HS-27A (cell line): ENCODE data around the gene ELOVL3.

Source experiments
- DNase-seq: peaks from one replicate; pipeline ENCODE4 v3.0.0-alpha.2; 2012; ENCODE audit warnings: low read depth, missing footprints

ELOVL3 gene

DNA sequence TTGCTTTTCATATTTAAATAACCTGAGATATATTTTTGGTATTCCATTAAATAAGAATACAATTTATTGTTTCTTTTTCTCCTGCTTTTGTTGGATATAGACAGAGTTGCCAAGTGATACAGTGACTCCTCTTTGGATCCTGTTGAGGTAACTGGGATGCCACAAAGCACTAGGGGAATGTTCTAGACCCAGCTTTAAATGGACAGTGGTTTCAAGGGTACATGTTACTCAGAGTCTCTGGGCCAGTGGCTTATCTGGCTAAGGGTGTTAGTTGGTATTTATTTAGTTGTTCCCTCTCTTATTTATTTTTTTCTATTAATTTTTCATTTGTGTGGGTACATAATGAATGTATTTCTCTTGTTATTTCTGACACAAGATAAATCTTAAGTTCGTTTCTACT is 28.3 kb downstream of the ELOVL3 start:
- DNase-seq = no peak

DNA sequence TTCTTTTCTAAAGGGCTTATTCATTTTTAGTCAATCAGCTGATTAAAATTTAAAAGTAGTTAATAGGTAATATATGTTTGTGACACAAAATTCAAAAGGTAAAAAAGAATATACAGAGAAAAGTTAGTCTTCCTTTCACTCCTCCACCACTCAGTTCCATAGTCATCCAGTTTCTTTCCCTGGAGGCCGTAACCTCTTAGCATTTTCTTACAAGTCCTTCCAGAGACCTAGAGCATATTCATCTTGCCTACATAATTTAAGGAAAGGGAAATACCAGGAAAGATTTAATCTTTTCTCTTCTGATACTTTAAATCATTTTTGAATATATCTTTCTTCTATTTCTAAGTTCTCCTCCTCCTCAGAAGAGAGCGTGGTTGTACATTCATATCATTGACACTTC is 29.3 kb downstream of the ELOVL3 start:
- no peak for DNase-seq

DNA sequence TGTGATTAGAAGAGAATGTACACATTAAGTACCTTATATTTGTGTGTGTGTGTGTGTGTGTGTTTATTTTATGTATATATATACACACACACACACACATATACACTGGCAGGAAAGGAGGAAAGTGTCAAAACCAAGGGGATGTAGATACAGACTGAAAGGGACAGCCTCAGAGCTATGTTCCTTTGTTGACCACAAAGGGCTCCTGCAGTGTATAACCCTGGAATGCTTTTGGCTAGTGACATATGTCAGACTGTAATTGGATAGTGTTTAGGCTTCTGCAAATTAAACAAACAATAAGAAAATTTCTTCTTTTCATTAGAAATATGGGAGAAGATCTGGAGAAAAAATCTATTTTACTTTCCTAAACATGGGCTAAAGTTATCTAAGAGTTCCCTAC is 35.1 kb downstream of the ELOVL3 start:
- DNase-seq = no peak

DNA sequence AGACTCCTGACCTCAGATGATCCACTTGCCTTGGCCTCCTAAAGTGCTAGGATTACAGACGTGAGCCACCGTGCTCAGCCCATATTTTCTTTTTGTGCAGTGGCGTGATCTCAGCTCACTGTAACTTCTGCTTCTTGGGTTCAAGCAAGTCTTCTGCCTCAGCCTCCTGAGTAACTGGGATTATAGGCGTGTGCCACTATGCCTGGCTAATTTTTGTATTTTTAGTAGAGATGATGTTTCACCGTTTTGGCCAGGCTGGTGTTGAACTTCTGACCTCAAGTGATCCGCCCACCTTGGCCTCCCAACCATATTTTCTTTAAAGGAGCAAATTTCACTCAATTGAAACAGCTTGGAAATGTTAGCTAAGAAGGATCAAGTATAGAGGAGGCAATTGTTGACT is 35.7 kb downstream of the ELOVL3 start:
- DNase-seq = no peak

DNA sequence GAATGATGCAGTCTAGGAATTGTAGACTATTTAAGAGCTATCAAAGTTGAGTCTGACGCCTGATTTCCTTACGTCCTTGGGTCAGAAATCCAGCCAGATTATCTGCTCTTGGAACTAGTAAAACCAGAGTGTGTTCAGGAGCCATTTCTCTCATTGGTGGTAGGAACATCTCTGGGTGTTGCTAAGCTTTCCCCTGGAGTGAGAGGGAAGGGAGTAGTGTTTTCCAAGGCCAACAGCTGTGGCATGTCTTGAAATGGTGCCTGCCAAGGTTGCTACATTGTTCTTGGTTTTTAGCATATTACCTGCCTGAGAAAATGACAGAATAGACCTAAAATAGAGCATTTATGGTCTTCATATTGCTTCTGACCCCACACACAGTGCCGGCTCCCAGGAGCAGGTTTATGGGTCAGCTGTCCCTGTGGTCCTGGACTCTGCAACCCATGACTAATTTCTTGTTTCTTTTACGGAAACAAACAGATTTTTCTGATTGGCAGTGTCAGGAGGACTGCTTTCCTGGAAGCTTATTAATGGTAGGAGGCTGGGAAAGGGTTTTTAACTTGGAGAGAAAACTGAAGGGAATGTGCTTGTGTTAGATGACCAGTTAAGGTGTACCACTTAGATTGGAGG is 36.8 kb downstream of the ELOVL3 start:
- no peak for DNase-seq

DNA sequence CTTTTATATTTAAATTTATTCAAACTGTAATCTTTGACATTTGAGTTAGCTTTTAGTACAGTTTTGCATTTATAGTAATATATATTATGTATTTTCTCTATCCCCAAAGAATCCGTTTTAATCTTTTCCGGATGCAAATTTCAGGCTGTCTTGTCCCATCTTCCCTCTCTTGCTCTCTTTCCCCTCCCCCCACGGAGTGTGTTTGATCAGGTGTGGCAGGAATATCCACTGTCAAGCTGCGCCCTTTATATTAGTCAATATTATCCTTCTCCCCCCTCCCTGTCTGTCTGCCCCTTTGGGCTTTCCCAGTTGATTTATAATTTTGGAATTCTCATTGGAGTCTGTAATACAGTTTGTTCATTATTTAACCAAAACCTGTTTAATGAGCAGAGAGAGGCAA is 38.3 kb downstream of the ELOVL3 start:
- DNase-seq = no peak

DNA sequence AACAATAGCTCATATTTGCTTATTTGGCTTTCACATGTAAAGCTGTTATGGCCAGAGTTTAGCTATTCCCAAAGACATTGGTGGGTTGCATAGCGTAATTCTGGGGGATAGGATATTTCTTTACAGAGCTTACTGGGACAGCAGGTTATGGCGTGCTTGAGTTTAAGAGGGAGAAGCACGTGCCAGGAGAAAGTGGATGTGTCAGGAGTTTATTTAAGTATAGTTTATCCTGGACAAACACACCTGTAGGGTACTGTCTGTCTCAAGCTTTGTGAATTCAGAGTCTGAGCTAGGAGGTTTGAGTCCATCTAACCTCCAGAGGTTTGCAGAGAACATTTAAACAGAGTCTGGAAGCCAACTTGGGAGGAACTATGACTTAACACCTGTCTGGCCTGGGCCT is 40.6 kb downstream of the ELOVL3 start:
- no peak for DNase-seq

DNA sequence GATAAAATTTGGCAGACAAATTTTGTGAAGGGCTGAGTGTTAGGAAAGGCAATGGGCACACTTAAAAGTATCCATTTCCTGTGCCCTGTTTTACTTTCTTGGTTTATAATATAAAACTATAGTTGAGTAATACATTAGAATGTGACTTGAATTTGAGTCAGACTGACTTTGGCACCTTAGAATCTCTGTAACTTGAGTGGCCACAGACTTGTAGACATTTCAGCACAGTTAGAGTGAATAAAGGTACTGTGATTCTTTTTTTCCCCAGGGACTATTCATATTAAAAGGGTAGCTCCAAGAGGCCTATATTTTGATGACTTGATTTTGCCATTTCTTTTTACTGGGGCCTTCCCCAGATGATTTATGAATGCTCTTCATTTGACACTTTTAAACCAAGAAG is 41.6 kb downstream of the ELOVL3 start:
- no peak for DNase-seq

DNA sequence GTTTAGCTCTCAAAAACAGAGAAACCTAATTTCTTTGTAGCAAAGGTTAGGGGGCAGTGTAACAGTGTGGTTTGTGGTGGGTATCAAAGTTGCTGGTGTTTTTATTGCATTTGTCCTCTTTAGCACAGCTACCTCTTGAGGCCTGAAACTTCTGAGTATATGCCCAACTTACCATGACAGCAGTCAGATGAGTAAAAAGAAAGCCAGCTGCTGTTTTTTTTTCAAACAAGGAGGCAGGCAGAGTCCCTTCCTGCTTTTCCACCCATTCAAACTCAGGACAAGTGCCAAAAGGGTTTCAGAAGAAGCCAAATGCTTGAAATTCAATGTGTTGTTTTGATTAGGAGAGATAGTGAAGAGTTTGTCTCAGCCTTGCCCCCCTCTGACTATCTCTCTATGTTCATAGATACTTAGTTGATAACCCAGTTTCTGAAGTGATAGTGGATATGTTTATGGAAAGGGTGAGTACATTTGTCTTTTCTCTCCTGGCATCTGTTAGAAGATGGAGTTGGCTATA is 42.3 kb downstream of the ELOVL3 start:
- no peak for DNase-seq

DNA sequence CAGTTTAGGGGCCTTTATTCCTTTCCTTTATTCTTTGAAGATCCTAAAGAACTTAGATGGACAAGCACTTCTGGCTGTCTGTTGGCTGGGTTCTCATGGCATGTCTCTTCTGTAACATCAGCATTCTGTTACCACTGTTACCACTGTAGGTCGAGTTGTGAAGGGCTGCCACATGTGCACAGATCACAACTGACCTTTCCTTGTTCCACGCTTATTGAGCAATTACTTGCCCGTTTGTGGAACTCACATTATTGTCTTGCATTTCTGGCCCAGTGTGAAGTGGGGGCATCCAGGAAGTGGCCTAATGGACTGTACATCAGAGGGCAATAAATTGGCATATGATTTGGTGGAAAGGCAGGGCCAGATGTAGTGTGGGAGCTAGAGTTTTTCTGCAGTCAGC is 42.9 kb downstream of the ELOVL3 start:
- DNase-seq = no peak

DNA sequence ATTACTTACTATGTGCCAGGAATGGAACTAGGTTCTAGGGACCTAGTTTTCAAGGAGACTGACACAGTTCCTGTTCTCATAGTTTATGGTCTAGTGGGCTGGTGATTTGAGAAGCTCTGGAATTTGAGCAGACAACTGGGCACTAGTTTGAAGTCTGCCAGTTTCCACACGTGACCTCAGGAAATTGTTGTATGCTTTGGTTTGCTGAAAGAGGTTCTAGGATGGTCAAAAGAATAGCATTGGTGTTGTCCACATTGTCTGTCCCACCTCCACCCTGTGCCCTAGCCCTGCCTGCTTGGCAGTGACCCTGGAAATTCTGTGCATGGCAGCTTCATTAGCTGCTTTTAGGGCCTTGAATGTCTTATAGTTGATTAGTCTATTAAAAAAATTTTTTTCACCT is 48.0 kb downstream of the ELOVL3 start:
- no peak for DNase-seq

DNA sequence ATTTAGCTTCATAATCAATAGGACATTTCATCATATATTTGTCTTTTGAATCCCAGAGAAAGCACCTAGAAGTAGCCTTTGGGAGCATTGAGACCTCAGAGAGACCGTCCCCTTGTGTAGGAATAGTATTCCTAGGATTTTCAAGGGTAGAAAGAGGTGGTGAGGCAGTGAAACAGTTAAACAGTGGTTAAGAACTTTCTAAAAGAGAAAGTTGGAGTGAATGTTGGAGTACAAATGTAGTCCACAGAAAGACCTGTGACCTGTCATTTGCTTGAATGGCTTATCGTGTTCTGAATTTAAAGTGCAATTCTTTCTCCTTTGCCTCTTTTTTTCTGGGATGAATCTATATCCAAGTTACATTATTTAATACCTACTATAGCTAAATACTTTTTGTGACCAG is 49.2 kb downstream of the ELOVL3 start:
- DNase-seq = no peak

DNA sequence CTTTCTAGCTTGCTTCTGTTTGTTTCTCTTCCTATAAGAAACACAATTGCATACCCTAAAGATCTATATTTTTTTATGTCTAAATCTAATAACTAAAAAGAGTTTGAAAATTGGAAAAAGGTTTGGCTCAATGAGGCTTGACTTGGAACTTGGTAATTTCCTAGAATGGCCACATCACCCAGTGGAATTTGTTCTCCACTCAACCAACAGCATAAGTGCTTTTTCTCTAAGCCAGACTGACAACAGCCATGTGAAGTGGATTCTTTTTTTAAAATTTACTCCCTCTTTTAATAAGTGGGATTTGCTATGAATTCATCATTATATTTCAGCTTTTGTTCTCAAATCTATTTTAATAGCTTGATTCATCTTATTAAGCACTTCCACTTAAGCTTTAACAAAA is 53.0 kb downstream of the ELOVL3 start:
- no peak for DNase-seq
